Measurements from ENCODE around the gene SDK1. TPM values are rescaled to one million over a fixed set of nuclear protein-coding genes. Genes with fewer than 3 reads are reported as not detected.

SDK1 gene
- total and polyA plus RNA-seq, 11 donors, result 2.2 to 5.8 (median 3.4) TPM

DNA sequence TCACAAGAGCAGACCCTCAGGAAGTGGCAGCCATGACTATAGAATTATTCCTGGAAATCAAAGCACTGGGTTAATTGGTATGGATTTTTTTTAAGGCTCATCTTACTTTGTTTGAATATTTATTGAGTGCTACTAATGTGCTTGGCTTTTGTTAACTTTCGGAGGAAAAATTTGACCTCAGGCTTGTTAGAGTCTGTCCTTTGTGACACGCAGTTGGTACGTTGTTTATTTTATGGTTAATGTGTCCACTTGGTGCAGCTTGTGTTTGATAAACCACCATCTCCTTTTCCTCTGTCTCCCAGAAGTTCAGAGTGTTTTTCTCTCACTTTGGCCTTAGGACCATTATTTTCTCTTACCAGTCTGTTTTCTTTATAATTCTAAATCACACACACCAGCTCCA, 268.6 kb downstream of the SDK1 start:
- 86 to 96% (median 94%) methylated on average over 3 of the region's 3 CpGs for WGBS, 4 donors
- intact Hi-C loops (cut with DNase I), result loop anchor here in 1 of 10 donors (10.0 kb wide), 1 partner anchor 65 kb away; no protein-coding TSS in a partner anchor
- Histone ChIP-seq H3K27me3 (no peaks in the 10 kb centered on the region), H3K36me3 (no peaks in the 10 kb centered on the region), H3K27ac (no peak overlapping the region), H3K4me1 (no peaks in the 10 kb centered on the region), H3K4me3 (no peak overlapping the region), H3K9me3 (no peaks in the 10 kb centered on the region)
- TF ChIP-seq, protein P1, sequence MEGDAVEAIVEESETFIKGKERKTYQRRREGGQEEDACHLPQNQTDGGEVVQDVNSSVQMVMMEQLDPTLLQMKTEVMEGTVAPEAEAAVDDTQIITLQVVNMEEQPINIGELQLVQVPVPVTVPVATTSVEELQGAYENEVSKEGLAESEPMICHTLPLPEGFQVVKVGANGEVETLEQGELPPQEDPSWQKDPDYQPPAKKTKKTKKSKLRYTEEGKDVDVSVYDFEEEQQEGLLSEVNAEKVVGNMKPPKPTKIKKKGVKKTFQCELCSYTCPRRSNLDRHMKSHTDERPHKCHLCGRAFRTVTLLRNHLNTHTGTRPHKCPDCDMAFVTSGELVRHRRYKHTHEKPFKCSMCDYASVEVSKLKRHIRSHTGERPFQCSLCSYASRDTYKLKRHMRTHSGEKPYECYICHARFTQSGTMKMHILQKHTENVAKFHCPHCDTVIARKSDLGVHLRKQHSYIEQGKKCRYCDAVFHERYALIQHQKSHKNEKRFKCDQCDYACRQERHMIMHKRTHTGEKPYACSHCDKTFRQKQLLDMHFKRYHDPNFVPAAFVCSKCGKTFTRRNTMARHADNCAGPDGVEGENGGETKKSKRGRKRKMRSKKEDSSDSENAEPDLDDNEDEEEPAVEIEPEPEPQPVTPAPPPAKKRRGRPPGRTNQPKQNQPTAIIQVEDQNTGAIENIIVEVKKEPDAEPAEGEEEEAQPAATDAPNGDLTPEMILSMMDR (IDR thresholded peaks at IDR 0.05), result no peak
- TF ChIP-seq POLR2A (IDR thresholded peaks at IDR 0.05), result no peak
- DNase-seq (no peak), ATAC-seq (no peak)

DNA sequence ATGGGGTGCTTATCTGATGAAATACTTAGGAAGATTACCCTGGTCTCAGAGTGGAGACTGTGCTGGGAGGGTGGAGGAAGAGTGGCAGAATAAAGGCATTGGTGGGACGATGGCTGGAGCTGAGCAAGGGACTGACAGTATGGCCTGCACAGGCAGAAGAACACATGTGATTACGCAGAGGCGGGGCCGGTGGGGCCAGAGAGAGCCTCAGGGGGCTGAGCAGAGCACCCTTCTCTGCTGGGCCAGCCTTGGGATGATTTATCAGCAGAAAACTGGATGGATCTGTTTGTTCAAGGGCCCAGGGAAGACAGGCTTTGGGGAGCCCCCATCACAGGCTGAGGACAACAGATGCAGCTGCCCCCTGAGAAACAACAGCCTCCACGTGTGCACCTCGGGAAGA, 272.1 kb downstream of the SDK1 start:
- DNase-seq, result no peak
- H3K9me3 ChIP-seq, result peaks cover 0 to 10% (median 2%) of the 10 kb centered on the region in 12 donors
- WGBS, 4 donors, result 82 to 95% (median 84%) methylated on average over 6 of the region's 6 CpGs
- no peaks in the 10 kb centered on the region for H3K27me3 ChIP-seq
- H3K4me3 ChIP-seq, result no peak overlapping the region
- intact Hi-C loops (cut with DNase I), result loop anchor here in 1 of 10 donors (10.0 kb wide), 1 partner anchor 62 kb away; no protein-coding TSS in a partner anchor
- no peaks in the 10 kb centered on the region for H3K36me3 ChIP-seq
- H3K4me1 ChIP-seq, result no peaks in the 10 kb centered on the region
- H3K27ac ChIP-seq, result no peak overlapping the region
- TF ChIP-seq, protein P1 (IDR thresholded peaks at IDR 0.05), result no peak
- TF ChIP-seq POLR2A (IDR thresholded peaks at IDR 0.05), result no peak
- ATAC-seq, result no peak

DNA sequence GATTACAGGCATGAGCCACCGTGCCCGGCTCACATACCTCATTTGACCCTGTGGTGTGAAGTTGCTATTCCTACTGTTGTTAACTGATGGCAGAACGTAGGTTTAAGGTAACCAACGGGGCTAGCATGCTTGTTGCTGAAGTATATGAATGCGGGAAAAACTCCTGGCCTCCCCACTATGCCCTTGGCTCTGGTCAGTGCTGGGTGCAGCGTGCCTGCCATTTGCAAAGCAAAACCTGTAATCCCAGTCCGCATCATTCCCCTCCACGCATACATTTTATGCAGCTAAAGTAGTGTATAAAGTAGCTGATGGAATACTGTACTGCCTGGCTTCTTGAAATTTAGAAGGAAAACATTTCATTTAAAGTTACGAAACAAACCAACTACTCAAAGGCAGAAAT, 273.3 kb downstream of the SDK1 start:
- no peaks in the 10 kb centered on the region for H3K27me3 ChIP-seq
- no peak overlapping the region for H3K27ac ChIP-seq
- H3K36me3 ChIP-seq, result no peaks in the 10 kb centered on the region
- intact Hi-C loops (cut with DNase I), result loop anchor here in 1 of 10 donors (10.0 kb wide), 1 partner anchor 60 kb away; no protein-coding TSS in a partner anchor
- WGBS, 4 donors, result 75 to 92% (median 84%) methylated on average over 9 of the region's 9 CpGs
- no peaks in the 10 kb centered on the region for H3K4me1 ChIP-seq
- H3K4me3 ChIP-seq, result no peak overlapping the region
- peaks cover 0 to 21% (median 8%) of the 10 kb centered on the region in 12 donors for H3K9me3 ChIP-seq
- DNase-seq (no peak), ATAC-seq (no peak)
- TF ChIP-seq, protein P1 (IDR thresholded peaks at IDR 0.05), result no peak
- TF ChIP-seq POLR2A (IDR thresholded peaks at IDR 0.05), result no peak

DNA sequence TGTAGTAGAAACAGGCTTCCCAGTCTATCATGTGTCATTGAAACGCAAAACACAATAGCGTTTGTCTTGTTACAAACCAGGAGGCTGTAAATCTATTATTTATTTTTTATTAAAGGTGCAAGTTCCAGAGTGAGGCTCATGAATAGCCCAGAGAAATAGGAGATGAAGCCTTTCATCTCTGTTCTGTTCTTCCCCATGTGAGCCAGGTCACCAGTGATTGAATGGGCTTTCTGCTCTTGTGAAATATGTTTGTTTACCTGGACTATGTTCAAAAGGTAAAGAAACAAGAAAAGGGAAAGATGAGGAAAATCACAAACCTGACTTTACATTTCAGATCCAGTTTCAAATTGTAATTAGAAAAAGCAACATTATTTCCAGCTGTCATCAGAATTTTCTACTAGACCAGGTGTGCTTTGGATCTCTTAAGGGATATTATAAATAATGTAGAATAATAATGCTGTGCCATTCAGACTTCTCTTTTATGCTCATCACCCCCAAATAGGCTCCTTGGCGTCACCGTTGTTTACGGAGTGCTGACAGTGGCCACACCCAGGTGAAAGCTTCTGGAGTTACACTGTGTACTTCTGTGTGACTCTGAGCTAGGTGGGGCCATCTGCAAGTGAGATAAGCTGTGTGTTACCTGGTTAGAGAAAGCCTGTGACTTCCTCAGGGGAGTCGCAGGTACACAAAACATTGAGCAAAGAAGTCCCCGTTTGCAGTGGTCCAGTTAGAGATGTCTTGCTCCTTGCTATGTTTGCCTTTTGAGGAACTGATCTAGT, 274.9 kb downstream of the SDK1 start:
- Histone ChIP-seq H3K9me3 (peaks cover 0 to 23% (median 8%) of the 10 kb centered on the region in 12 donors), H3K4me1 (no peaks in the 10 kb centered on the region), H3K27ac (no peak overlapping the region), H3K4me3 (no peak overlapping the region), H3K36me3 (no peaks in the 10 kb centered on the region), H3K27me3 (no peaks in the 10 kb centered on the region)
- ATAC-seq (no peak), DNase-seq (no peak)
- TF ChIP-seq POLR2A (IDR thresholded peaks at IDR 0.05), result no peak
- TF ChIP-seq, protein P1 (IDR thresholded peaks at IDR 0.05), result no peak
- intact Hi-C loops (cut with DNase I), result loop anchor here in 1 of 10 donors (10.0 kb wide), 1 partner anchor 59 kb away; no protein-coding TSS in a partner anchor
- WGBS, 4 donors, result 85 to 96% (median 92%) methylated on average over 7 of the region's 7 CpGs
